GM19351 (cell line): ENCODE data around the gene ANKRD23.
"Not testable (repeated sequence)": the region's sequence is repeated elsewhere in the genome, so short reads cannot be mapped to it uniquely, and the experiment has no call there.

Experiments
- ATAC-seq: cut with Tn5 transposase; IDR thresholded peaks from one replicate; pipeline ENCODE4 v1.9.1; 2021; ENCODE audit warnings: mild to moderate bottlenecking, moderate library complexity; ENCODE audit not compliant: unreplicated experiment

ANKRD23 gene

DNA sequence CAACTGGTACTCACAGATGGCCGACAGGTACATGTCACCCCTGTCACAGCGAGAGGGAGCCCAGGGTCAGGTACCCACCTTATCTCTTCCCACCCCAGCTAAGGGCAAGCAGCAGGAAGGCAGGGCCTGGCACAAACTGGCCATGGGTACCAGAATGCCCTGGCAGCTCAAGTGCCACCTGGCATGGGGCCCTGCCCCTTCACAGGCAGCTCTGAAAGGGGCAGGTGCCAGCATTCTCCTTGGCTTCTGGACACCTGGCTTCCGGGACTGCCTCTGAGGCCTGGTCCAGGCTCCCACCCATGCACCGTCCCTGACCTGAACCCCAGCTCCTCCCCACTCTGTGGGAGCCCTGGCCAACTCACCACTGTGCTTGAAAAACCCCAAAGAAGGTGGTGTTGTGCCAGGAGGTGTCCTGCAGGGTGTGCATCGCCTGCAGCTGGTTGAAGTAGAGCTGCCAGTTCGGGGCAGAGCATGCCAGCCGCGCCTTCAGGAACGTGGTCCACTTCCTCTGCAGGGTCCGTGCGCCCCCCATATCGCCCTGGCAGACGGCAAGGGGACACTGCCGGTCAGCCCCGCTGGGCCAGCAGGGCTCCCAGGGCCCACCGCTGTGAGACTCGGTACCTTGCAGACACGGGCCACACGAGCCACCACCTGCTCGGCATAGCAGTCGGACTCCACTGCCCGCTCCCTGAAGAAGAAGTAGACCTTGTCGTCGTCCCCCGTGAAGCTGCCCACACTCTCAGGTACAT lies 20.7 kb upstream of the ANKRD23 start:
- no peak for ATAC-seq

DNA sequence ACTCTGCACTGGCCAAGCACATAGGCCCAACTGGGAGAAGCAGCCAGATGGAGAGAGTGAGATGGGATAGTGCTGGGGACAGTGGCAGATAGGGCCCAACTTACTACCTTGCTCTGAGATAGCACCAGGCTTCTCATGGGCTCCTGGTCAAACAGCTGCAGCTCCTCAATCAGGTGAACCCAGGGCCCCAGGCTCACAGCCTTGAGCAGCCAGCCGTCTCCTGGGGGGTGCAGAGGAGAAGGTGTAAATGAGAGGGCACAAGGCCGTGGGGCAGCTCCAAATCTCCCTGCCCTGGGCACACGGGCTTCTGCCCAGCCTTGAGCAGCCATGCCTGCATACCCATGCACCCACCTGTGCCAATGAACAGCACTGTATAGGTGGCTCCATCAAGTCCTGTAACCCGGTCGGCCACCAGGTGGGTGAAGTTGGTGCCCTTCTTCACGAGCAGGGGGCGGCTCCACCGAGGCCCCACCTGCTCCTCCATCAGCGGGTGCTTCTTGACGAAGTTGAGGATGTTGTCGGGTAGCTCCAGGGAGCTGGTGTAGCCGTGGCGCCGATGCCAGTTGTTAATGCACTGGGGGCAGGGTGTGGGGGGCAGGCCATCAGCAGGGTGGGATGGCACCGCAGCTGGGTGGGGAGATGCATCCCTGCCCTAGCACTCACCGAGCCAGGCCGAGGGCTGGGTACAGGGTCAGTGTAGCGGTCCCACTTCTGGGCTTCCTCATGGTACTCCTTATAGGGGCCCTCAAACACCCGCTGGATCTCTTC lies 19.9 kb upstream of the ANKRD23 start:
- ATAC-seq: no peak

DNA sequence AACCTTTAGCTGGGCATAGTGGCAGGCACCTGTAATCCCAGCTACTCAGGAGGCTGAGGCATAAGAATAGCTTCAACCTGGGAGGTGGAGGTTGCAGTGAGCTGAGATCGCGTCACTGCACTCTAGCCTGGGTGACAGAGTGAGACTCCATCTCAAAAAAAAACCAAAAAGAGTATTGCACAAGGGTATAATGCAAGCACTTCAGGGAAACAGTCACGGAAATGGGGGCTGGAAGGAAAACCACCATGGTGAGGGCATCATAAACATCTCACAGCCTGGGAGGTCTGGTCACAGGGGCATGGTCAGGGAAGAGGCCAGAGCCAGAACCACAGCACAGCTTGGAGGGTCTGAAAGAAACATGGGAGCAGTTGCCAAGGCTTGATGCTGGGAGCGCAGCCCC lies 19.2 kb upstream of the ANKRD23 start:
- not testable (repeated sequence) for ATAC-seq

DNA sequence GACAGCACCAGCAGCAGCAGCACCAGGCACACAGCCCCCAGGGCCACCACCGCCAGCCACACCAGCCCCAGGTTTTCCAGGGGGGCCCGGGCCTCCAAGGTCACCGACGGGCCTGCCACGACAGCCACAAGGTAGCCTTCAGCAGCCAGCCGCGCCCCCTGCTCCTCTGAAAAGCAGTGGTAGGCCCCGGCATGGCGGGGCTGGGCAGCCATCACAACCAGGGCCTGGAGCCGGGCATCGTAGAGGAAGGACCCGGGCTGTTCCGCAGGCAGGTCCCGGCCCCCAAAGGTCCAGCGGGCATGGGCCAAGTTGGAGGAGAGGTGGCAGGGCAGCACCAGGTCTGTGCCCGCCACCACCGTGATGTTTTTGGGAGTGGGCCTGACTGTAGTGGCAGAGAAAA lies 17.3 kb upstream of the ANKRD23 start:
- no peak for ATAC-seq

DNA sequence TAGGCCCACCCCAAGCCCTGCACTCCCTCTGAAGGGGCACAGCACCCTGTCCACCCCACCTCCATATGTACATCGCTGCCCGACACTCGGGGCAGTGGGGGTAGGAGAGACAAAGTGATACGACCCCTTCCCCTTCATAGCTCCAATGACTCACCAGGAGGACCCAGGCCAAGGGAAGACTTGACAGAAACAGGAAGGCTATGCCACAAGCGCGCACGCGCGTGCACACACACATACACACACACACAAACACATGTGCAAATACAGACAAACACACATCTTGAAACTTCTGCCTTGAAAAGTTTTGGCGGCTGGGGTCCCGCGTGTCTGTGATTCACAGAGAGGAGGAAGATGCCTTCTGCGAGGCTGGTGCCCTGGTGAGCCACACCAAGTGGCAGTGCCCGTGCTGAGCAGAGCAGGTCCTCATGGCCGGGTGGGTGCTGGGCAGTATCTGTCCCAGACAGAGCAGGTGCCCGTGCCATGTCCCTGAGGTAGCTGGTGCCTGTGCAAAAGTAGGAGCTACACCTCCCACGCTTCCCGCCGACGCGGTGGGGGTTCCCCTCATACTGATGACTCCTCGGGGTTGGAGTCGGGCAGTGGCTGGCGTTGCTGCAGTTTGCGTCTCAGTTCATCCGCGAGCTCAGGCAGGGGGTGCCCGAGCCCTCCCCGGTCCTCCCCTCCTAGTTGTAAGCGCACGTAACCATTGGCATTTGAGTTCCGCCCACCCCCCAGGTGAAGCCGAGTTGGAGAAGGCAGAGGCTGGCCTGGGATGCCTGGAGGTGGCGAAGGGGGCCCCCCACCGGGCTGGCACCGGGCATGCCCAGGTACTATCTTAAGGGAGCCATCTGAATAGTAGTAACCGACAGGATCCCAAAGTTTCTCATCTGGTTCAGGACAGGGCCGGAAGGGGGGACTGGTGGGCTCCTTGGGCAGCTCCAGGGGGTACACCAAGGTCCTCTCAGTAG lies 16.5 kb upstream of the ANKRD23 start:
- no peak for ATAC-seq

DNA sequence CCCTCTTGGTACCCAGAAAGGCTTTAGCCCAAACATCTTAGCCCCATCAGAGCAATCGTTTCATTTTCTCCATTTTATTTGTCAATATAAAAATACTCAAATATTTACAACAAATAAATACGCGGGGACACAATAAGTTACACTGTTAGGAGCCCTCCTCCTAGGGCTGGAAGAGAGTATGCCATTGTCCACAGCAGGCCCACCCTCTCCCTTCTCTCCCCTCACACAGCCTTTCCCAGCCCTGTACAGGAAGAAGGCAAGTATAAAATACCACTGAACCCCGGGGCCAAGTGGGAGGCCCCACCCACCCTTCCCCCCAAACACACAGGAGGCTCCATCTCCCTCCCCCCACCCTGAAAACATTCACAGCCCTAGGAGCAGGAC lies 15.9 kb upstream of the ANKRD23 start:
- ATAC-seq: no peak

DNA sequence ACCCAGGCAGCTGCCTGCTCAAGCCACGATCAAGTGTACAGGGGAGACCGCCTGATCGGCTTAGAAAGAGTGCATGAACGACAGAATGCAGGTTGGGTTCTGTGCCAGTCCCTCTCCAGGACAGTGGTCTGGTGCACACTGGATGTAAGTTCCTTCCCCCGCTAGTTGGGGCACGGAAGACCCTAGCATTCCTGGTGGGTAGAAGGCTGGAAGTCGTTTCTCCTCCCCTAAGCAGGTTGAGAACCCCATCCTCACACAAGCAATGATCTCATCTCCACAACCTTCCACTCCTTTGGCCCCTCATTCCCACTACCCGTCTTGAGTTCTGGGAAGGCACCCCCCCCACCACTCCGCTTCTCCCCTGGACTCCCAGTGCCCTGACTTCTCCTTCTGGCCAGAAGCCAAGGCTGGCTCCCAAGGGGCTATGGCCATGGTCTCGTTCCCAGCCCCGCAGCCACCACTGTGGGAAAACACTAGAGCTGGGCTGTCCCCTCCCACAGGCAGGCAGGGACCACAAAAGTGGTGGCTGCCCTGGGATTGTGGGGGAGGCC lies 15.4 kb upstream of the ANKRD23 start:
- no peak for ATAC-seq

DNA sequence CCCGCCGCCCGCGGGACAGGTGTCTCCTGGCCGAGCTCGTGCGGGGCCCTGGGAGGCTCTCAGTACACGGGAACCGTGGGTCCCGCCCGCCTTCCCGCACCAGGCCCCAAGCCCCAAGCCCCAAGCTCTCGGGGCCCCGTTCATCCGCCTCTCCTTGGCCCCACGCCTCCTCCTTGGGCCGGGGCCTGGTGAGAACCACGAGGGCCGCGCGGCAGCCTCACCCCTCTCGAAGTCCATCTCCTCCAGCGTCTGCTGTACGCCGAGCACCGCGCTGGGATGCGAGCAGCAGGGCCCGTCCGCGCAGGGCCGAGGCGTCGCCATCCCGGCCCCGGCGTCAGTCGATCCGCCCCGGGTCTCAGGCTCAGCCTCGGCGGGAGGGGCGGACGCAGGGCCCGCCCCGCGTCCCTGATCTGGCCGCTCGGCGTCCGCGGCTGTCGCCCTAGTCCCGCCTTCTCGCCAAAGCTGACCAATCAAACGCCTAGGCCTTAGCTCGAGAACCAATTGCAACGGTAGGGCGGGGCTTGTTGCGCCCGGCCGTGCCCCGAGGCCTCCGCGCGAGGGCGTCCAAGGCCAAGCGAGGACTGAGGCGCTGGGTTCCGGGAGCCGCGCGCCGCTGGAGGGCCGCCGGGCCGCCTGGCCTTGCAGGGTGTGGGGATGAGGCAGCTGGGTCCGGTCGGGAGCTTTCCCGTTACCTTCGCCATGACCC lies 14.0 kb upstream of the ANKRD23 start, which contains the start of gene ANKRD39:
Gene ANKRD39, minus strand, starts transcription at position 350 of the 706 bp plus-strand sequence. Its CDS starts 29 bp downstream, at position 321.
- peak; percentile 91 for ATAC-seq

DNA sequence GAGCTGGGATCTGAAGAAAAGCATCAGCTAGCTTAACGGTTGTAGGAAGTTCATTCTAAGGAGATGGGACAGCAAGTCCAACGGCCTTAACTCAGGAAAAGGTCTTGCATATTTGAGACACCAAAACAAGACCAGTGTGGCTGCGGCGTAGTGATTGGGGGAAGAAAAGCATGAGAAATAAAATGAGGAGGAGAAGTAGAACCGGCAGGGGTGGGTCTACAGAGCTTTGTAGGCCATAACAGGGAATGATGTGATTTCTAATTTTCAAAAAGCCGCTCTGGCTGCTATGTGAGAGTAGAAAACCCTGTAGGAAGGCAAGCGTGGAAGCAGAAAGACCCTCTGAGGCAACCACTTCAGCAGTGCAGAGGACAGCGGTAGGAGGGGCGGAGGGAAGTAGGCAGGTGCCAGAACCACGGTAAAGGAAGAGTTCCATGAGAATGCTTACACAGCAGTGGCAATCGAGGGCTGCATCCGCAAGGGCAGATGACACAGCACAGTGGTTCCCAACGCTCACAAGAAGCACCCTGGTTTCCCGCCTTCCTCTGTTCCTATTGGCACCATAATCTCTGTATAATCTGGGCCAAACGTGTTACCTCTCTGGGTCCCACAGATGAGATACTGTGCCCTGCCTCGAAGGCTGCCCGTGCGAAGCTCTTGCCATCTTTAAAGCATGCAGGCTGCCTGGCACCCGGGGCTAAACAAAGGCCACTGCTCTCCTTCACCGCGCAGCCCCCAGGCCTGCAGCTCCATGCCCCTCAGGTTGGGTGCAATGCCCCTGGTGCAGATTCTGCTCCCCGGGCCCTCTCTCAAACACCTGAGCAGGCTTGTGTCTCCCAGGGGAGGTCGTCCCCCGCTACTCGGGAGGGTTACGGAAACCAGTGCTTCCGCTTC lies 13.2 kb upstream of the ANKRD23 start:
- no peak for ATAC-seq

DNA sequence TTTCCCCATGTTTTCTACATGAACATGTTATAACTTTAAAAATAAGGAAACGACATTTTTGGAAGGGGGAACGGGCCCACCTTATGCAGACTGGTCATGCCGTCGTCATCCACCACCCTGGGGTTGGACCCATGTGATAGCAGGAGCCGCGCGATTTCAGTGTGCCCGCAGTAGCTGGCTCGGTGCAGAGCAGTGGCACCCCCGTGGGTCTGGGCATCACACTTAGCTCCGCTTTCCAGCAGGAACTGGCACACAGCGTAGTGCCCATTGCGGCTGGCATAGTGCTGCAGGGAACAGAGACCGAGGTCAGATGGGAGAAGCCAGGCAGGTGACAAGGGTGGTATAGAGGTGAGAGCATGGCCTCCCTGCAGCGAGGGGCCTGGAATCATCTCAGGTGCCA lies 9.5 kb upstream of the ANKRD23 start:
- no peak for ATAC-seq

DNA sequence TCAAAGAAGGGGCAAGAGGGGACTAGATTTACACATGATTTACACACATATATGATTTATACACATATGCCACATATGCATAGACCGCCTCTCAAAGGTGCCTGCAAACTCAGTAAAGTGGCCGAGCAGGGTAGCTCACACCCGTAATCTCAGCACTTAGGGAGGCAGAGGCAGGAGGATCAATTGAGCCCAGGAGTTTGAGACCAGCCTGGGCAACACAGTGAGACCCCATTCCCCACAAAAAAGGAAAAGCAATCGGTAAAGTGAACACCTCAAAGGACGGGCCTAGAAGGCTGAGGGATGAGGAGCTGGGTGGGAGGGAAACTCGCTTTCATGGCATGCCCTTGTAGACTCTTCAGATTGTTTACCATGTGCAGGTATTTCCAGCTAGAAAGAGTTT lies 8.8 kb upstream of the ANKRD23 start:
- no peak for ATAC-seq

DNA sequence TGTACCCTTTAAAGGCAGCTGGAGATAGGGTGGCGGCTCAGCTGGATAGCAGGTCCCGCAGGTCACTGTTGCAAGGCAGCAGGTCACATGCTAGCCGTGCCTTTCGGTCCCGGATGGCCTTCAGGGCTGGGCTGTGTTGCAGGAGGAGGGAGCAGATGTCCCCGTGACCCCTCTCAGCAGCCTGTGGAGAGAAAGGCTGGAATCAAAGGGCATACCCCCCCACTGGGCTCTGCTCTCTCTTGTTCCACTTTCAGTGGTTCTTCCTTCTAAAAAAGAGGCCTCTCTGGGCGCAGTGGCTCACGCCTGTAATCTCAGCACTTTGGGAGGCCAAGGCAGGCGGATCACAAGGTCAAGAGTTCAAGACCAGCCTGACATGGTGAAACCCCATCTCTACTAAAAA lies 4.4 kb upstream of the ANKRD23 start:
- no peak for ATAC-seq

DNA sequence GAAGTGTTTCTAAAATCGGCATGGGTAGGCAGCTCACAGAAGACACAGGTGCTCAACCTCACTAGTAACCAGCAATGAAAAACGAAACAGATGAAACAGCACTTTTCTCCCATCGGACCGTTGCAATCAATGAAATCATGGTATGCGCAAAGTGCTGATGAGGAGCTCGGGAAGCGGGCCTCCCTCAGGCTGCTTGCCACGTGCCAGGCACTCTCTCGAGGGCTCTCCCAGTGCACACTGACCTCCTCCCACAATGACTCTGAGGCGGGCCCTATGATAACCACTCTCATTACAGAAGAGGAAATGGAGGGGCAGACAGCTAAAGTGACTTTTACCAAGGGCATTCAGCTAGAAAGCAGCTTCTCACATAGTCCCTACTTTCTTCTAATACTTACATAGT lies 3.8 kb upstream of the ANKRD23 start:
- ATAC-seq: no peak

DNA sequence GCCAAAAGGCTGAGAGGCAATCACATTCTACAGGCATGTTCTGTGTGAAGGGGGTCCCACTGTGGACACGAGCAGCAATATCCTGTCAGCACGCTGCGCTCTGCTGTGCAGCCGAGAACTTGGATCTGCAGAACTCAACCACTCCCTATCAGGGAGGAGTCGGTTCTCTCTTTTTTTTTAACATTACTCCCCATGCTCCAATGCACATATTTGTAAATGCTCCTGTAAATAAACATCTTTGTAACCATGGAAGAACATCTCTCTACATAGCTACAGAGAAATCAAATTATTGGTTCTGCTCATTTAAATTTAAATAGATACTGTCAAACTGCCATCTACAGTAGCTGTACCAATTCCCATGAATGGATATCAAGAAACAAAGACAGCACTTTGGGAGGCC lies 3.0 kb upstream of the ANKRD23 start:
- no peak for ATAC-seq

DNA sequence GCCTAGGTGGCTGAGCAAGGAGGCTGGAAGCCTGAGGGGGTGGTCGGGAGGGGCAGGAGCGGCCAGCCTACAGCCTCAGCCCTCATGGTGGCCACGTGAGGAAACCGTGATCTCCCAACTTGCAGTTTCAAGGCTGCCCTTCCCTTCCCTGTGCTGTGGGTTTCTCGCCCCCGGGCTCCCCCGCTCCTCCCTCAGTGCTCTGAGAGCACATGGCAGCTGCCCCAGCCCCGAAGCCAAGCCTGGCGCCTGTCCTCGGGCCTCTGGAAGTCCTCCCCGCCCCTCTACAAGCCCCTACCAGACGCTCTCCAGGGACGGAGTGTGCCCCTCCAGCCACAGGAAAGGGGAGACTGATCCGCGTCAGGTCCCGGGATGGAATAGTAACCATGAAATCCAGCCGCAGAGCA lies 586 bp upstream of the ANKRD23 start:
- no peak for ATAC-seq

DNA sequence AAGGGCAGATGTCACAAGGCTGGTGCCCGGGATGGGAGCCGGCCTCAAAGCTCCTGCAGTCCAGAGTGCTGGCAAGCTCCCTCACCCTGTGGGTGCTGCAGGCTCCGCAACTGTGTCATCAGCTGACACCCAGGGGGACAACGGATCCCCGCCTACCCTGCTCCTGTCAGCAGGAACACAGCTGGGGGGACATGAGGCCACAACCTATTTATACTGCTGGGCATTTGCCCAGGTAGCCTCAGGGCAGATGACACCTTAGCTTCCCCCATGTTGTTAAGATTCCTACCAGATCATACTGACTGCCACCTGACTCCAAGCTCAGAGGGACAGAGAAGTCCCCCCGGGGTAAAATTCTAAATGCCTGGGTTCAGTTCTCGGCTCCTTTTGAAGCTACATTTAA lies 1.2 kb downstream of the ANKRD23 start:
- no peak for ATAC-seq

DNA sequence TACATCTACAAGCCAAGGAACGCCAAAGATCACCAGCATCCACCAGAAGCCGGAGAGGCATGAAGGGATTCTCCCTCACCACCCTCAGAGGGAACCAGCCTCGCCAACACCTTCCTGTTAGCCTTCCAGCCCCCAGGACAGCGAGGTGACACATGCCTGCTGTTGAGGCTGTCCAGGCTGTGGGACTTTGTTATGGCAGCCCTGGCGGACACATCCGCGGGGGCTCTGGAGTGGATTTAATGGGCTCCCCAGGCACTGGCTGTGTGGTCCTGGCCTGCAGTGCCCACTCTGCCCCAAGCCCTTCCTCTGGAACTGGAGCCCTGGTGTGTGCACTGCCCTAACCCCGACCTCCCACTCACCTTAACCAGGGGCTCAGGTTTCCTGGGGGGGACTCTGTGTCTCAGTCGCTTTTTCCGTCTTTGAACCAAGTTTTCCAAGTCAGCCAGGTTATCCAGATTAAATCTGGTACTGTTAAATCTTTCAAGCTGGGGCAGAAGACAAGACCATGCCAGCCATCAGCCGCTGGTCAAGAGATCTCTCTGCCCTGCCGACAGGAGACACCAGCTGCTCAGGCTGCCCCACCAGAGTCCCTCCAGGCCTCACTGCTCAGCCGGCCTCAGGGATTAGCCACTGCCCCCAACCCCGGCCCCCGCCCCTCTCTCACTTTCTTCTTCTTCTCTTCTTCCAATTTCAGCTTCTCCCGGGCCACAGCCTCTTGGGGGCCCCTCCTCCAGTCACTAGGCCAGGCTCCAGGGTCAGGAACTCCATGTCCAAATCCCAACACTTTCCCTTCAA lies 1.9 kb downstream of the ANKRD23 start:
- ATAC-seq: no peak
